GM10266 (cell line): ENCODE data around the gene MRTFA.

Experiments used
- DNase-seq: peaks from one replicate; pipeline ENCODE4 v3.0.0; 2012; ENCODE audit errors: extremely low spot score
- CTCF ChIP-seq: IDR thresholded peaks from 2 replicates; pipeline ENCODE4 v1.5.1; 2012; ENCODE audit warnings: mild to moderate bottlenecking, low read depth; ENCODE audit not compliant: control insufficient read depth, insufficient read depth; ENCODE audit errors: missing control alignments

MRTFA gene

GRCh38 chr22:40434106-40434505 lies 202.4 kb downstream of the MRTFA start:
- TF ChIP-seq CTCF: no peak
- no peak for DNase-seq

- TF ChIP-seq CTCF: no peak
- no peak for DNase-seq
Measured at GRCh38 chr22:40433416-40434090, 203.0 kb downstream of the MRTFA start.

- DNase-seq: no peak
- TF ChIP-seq CTCF: no peak
Measured at GRCh38 chr22:40432625-40433024, 203.9 kb downstream of the MRTFA start.

GRCh38 chr22:40432157-40432556 lies 204.4 kb downstream of the MRTFA start:
- DNase-seq: no peak
- TF ChIP-seq CTCF: no peak

- no peak for TF ChIP-seq CTCF
- no peak for DNase-seq
Measured at GRCh38 chr22:40430991-40431390, 205.5 kb downstream of the MRTFA start.

GRCh38 chr22:40429481-40429880 lies 207.0 kb downstream of the MRTFA start:
- TF ChIP-seq CTCF: no peak
- DNase-seq: no peak

- no peak for DNase-seq
Measured at GRCh38 chr22:40428796-40429195, 207.7 kb downstream of the MRTFA start.

More at GRCh38 chr22:40428796-40429195, 207.7 kb downstream of the MRTFA start:
- no peak for TF ChIP-seq CTCF
